B cell (primary cell): Measurements from ENCODE around the gene LRRN3. TPM values are rescaled to one million over a fixed set of nuclear protein-coding genes. Genes with fewer than 3 reads are reported as not detected.

Experiments
- ATAC-seq: fragments of 200-7000 bp; cut with Tn5 transposase; one replicate; pipeline ENCODE4 v1.10.0; 2021; ENCODE audit warnings: low read depth, mild to moderate bottlenecking, moderate number of reproducible peaks, moderate library complexity
- CTCF ChIA-PET: fragments of 350-600 bp; sonication (Branson Sonifier 250); formaldehyde crosslinking; loops from one replicate; lab custom pipeline; 2021; ENCODE audit warnings: antibody characterized with exemption, inconsistent platforms; lab: Charles Lee
- POLR2A ChIA-PET: fragments of 350-600 bp; sonication (Branson Sonifier 250); formaldehyde crosslinking; loops from one replicate; lab custom pipeline; 2021; ENCODE audit warnings: antibody characterized with exemption; lab: Charles Lee
- DNase-seq: peaks from one replicate; pipeline ENCODE4 v3.0.0; 2013
- H2AFZ ChIP-seq: 2 replicates; pipeline ENCODE4 v1.6.1; 2012; ENCODE audit warnings: mild to moderate bottlenecking, low read depth, low read length; ENCODE audit not compliant: insufficient read depth, poor library complexity, severe bottlenecking
- H3K27ac ChIP-seq, 2 donors: 1 replicate in 1 of 2; 2 replicates in 1 of 2; pipeline ENCODE4 v1.5.1; 2012 to 2013; ENCODE audit warnings: low read length in 2 of 2, mild to moderate bottlenecking in 2 of 2, moderate library complexity in 1 of 2
- H3K27me3 ChIP-seq, 4 experiments: fragments of 200-600 bp in 1 of 4; sonication (generic) in 1 of 4; replicated peaks in 1 of 4; 1 replicate in 2 of 4; 2 replicates in 2 of 4; pipeline versions ENCODE4 v1.6.1 to v1.7.0; 2013 to 2016; ENCODE audit warnings: low read length in 3 of 4, mild to moderate bottlenecking in 2 of 4, mixed read lengths in 1 of 4, moderate library complexity in 1 of 4; ENCODE audit not compliant: insufficient read depth in 4 of 4, control insufficient read depth in 3 of 4; ENCODE audit errors: control extremely low read depth in 1 of 4
- H3K36me3 ChIP-seq, 2 experiments: replicated peaks in 1 of 2; 1 replicate in 1 of 2; 2 replicates in 1 of 2; pipeline versions ENCODE4 v1.6.1 to v1.7.1; 2013; ENCODE audit warnings: low read length in 1 of 2; ENCODE audit not compliant: insufficient read depth in 2 of 2, control insufficient read depth in 1 of 2; ENCODE audit errors: control extremely low read depth in 1 of 2, extremely low read depth in 1 of 2
- H3K4me1 ChIP-seq, 2 donors: fragments of 200-600 bp in 1 of 2; sonication (generic) in 1 of 2; 1 replicate in 1 of 2; 2 replicates in 1 of 2; pipeline versions ENCODE4 v1.5.1 to v1.6.1; 2013 to 2017; ENCODE audit warnings: low read length in 2 of 2; ENCODE audit not compliant: control insufficient read depth in 2 of 2, insufficient read depth in 2 of 2
- H3K4me2 ChIP-seq: replicated peaks from 2 replicates; pipeline ENCODE3; 2012; ENCODE audit warnings: mild to moderate bottlenecking, low read depth, low read length; ENCODE audit not compliant: poor library complexity, severe bottlenecking
- H3K4me3 ChIP-seq, 5 experiments: fragments of 200-600 bp in 1 of 5; sonication (generic) in 1 of 5; 1 replicate in 3 of 5; 2 replicates in 2 of 5; pipeline versions ENCODE4 v1.5.1 to v1.7.0; 2011 to 2016; ENCODE audit warnings: low read length in 4 of 5, mild to moderate bottlenecking in 4 of 5, low read depth in 2 of 5, control low read depth in 1 of 5, moderate library complexity in 1 of 5; ENCODE audit not compliant: insufficient read depth in 1 of 5; ENCODE audit errors: control extremely low read depth in 1 of 5, extremely low read depth in 1 of 5
- H3K79me2 ChIP-seq: fragments of 200-600 bp; sonication (generic); one replicate; pipeline ENCODE4 v1.6.0; 2016; ENCODE audit warnings: low read length; ENCODE audit not compliant: control insufficient read depth, insufficient read depth
- H3K9ac ChIP-seq: fragments of 200-600 bp; sonication (generic); 2 replicates; pipeline ENCODE4 v1.6.1; 2017; ENCODE audit warnings: mild to moderate bottlenecking, low read length, moderate library complexity
- H3K9me3 ChIP-seq, 3 donors: one replicate each; pipeline versions ENCODE4 v1.6.1 to v1.7.1; 2013; ENCODE audit warnings: low read length in 2 of 3; ENCODE audit not compliant: control insufficient read depth in 2 of 3, insufficient read depth in 1 of 3; ENCODE audit errors: control extremely low read depth in 1 of 3
- H4K20me1 ChIP-seq: 2 replicates; pipeline ENCODE4 v1.6.0; 2012; ENCODE audit warnings: mild to moderate bottlenecking, low read length; ENCODE audit not compliant: insufficient read depth, control insufficient read depth, poor library complexity, severe bottlenecking
- H3K27ac Mint-ChIP-seq: one replicate; pipeline ENCODE4 v1.8.0; 2021; ENCODE audit warnings: mixed read lengths
- H3K27me3 Mint-ChIP-seq: one replicate; pipeline ENCODE4 v1.8.0; 2021; ENCODE audit warnings: mixed read lengths
- H3K4me1 Mint-ChIP-seq: one replicate; pipeline ENCODE4 v1.8.0; 2021; ENCODE audit warnings: mixed read lengths
- H3K4me3 Mint-ChIP-seq: one replicate; pipeline ENCODE4 v1.8.0; 2021; ENCODE audit warnings: mixed read lengths
- H3K9me3 Mint-ChIP-seq: one replicate; pipeline ENCODE4 v1.8.0; 2022; ENCODE audit warnings: mixed read lengths; ENCODE audit not compliant: insufficient read depth
- CTCF ChIP-seq: fragments of 200-600 bp; IDR thresholded peaks from one replicate; pipeline ENCODE4 v1.8.0; 2022; ENCODE audit warnings: antibody characterized with exemption, mild to moderate bottlenecking
- EZH2 ChIP-seq: IDR thresholded peaks from 2 replicates; pipeline ENCODE4 v1.6.1; 2012; ENCODE audit warnings: borderline replicate concordance, low read depth, mild to moderate bottlenecking, moderate library complexity, low read length; ENCODE audit not compliant: insufficient read depth, poor library complexity, severe bottlenecking
- WGBS: methylation state at CpG from one replicate; pipeline ENCODE4 v1.1.5; 2013; ENCODE audit warnings: missing lambda C conversion rate; ENCODE audit not compliant: insufficient coverage; 5-methylcytosine and 5-hydroxymethylcytosine counted together
- intact Hi-C: fragments of 100-400 bp; cut with micrococcal nuclease; formaldehyde crosslinking; loops from one replicate; pipeline ENCODE4 v1.10.0; 2022
- polyA plus RNA-seq: library from polyadenylated mRNA; depleted of rRNA; stranded (reverse); fragments of >200 nt; gene quantifications from 2 replicates; pipeline ENCODE4 v1.2.3, GENCODE V29; 2012
- total RNA-seq, 2 donors: library from RNA; stranded (reverse); fragments of 120-200 nt in 1 of 2; gene quantifications; 1 replicate in 1 of 2; 2 replicates in 1 of 2; pipeline versions ENCODE4 v1.2.3 to v1.2.4, GENCODE V29; 2013 to 2022

Gene LRRN3
- total and polyA plus RNA-seq, 2 donors (not counting 1 experiment from before 2014, with no cell fraction given): 0.03 to 0.20 TPM

- Histone ChIP-seq H3K4me2 (no peak overlapping the region), H3K9me3 (peaks cover 0 to 14% (median 11%) of the 10 kb centered on the region in 3 donors), H3K27ac (no peak overlapping the region), H3K36me3 (no peaks in the 10 kb centered on the region), H3K79me2 (no peaks in the 10 kb centered on the region), H2AFZ (no peak overlapping the region), H3K27me3 (no peaks in the 10 kb centered on the region), H3K9ac (no peak overlapping the region), H3K4me1 (no peaks in the 10 kb centered on the region), H3K4me3 (no peak overlapping the region), H4K20me1 (no peaks in the 10 kb centered on the region)
- no peaks in the 10 kb centered on the region for H3K4me1 Mint-ChIP-seq
- no peak for ATAC-seq
- no peak for TF ChIP-seq CTCF
- no peak for TF ChIP-seq EZH2
- intact Hi-C loops: no loop called here
- ChIA-PET CTCF (no interaction called here), POLR2A (no interaction called here)
- peaks cover 9% of the 10 kb centered on the region for H3K9me3 Mint-ChIP-seq
- no peak for DNase-seq
- no peak overlapping the region for H3K27ac Mint-ChIP-seq
- 100% methylated on average over 2 of the region's 4 CpGs for WGBS
- no peaks in the 10 kb centered on the region for H3K27me3 Mint-ChIP-seq
- no peak overlapping the region for H3K4me3 Mint-ChIP-seq
Measured at GRCh38 chr7:111067251-111067650, 23.7 kb upstream of the LRRN3 start.

GRCh38 chr7:111067682-111068081, 23.2 kb upstream of the LRRN3 start:
- Histone ChIP-seq H3K9ac (no peak overlapping the region), H3K36me3 (no peaks in the 10 kb centered on the region), H2AFZ (no peak overlapping the region), H3K4me2 (no peak overlapping the region), H3K4me1 (no peaks in the 10 kb centered on the region), H3K79me2 (no peaks in the 10 kb centered on the region), H3K27ac (no peak overlapping the region), H3K27me3 (no peaks in the 10 kb centered on the region), H3K9me3 (peaks cover 0 to 13% (median 8%) of the 10 kb centered on the region in 3 donors), H3K4me3 (no peak overlapping the region), H4K20me1 (no peaks in the 10 kb centered on the region)
- DNase-seq (no peak), ATAC-seq (no peak)
- intact Hi-C loops: no loop called here
- no peak for TF ChIP-seq CTCF
- no peak for TF ChIP-seq EZH2
- Mint-ChIP-seq H3K27me3 (no peaks in the 10 kb centered on the region), H3K27ac (no peak overlapping the region), H3K4me1 (no peaks in the 10 kb centered on the region), H3K4me3 (no peak overlapping the region), H3K9me3 (peaks cover 9% of the 10 kb centered on the region)
- WGBS: no CpG with 5 or more reads among the region's 2 CpGs
- ChIA-PET CTCF (no interaction called here), POLR2A (no interaction called here)
